Fibroblast of skin of right quadriceps (primary cell): Measurements from ENCODE around the gene S100A6.
A peak's percentile ranks its signal among the peaks of the same experiment; 100 is the strongest.

Experiments used
- DNase-seq: peaks from one replicate; pipeline ENCODE4 v3.0.0-alpha.2; 2013

Gene S100A6

DNA sequence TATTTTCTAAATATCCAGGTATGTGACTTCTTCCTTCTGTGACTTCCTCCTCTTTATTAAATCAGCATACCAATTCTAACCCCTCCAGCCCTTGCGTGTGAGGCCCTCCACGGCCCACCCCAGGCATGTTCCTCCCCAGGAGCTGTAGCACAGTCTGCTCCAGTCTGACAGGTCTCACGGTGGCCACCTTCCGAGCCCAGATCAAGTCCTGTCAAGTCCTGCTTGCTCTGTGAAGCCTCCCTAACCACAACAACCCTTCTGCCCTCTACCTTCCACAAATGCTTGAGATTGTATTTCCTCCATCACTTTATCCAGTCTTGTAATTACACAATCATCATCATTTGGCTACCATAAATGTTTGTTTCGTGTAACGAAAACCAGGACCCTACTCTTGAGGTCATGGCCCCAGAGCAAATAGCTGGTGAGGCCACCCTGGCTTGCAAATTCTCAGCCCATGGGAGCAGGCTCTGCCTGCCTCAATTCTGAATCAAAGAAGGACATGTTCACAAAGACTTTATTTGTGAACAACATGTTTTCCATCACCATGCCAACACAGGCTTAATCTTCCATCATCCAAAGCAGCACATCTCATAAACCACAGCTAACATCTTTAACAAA, 42.3 kb downstream of the S100A6 start:
- no peak for DNase-seq

DNA sequence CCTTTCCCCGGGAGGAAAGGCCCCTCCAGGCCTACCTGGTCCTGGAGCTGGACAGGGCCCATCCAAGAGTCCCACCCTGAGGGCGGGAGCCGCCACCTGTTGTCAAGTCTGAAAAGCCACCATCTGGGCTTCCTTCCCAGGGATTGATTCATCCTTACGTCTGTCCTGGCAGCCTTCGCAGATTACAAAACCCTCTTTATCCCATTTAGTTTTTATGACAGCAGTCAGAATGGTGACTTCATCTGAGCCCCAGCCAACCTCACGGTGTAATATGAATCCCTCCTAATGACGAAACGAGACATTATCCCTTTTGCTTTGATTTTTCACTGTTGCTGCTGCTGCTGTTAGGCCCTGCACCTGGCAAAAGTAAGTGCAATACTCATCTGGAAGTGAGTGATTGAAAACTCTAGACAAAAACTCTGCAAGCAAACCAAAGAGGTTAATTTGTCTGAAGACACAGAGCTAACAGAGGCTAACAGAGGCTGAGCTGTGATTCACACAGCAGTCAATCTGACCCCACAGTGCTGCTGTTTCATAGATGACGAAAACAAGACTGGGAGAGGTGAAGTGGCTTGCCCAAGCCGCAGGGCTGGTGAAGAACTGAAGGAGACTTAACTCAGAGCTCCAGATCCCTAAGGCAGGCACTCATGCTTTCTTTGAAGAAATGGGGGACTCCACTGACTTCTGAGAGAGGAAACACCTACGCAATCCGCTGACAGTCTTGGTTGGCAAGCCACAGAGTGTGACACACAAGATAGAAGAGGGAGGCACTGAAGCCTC, 45.3 kb downstream of the S100A6 start:
- DNase-seq, result peak; percentile 89

DNA sequence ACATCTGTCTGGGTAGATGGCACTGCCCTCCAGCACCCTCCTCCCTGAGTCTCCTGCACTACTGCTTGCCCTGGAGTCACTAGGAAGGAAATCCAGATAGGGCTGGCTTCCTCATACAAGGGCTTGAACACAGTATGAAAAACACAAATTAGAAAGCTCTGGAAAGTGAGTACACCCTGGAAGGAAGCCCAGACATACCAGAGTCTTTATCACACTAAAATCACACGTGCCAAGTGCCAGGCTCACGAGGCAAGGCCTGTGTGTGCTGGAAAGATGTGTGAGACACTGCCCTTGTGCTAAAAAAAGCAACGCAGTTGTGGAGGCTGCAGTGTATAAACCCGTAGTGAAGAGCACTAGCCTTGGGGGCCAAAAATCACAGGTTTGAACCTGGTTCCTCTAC, 47.1 kb downstream of the S100A6 start:
- peak; percentile 78 for DNase-seq

DNA sequence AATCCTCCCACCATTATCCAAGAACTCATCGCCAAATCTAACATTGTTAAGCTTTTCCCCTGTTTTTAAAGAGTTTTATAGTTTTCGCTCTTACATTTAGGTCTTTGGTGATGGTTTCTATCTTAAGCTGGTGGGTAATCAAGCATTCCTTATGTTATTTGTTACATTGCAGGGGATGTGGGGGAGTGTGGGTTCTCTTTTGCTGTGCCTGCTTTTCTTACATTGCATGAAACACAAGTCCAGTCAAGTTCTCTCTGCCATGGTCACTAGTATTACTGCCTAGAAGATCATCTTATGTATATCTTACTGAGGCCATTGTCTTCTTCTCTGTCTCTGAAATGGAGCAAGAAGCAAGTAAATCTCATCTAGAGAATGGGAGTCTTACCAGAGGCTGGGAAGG, 48.1 kb downstream of the S100A6 start:
- no peak for DNase-seq

DNA sequence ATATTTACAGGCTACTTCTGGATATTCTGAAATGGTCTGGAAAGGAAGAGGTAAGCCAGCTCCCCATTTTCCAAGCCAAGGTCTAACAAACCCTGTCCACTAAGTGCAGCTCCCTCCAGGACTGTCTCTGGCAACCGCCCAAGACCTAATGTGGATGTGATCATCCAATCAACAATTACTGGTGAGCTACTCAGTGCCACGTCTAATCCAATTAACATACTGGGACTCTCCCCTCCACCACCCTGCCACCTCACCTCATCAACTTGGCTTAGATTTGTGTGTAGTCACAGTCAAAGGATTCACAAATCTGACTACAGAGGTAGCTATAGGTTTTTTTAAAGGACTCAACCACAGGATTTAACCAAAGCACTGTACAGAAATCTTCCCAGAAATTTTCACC, 49.9 kb downstream of the S100A6 start:
- DNase-seq, result peak; percentile 23
